GM18868 (cell line): Measurements from ENCODE around the gene ARHGAP27.

Experiments used
- ATAC-seq: cut with Tn5 transposase; IDR thresholded peaks from one replicate; pipeline ENCODE4 v1.9.1; 2021; ENCODE audit warnings: mild to moderate bottlenecking, moderate library complexity; ENCODE audit not compliant: unreplicated experiment

The ARHGAP27 gene

DNA sequence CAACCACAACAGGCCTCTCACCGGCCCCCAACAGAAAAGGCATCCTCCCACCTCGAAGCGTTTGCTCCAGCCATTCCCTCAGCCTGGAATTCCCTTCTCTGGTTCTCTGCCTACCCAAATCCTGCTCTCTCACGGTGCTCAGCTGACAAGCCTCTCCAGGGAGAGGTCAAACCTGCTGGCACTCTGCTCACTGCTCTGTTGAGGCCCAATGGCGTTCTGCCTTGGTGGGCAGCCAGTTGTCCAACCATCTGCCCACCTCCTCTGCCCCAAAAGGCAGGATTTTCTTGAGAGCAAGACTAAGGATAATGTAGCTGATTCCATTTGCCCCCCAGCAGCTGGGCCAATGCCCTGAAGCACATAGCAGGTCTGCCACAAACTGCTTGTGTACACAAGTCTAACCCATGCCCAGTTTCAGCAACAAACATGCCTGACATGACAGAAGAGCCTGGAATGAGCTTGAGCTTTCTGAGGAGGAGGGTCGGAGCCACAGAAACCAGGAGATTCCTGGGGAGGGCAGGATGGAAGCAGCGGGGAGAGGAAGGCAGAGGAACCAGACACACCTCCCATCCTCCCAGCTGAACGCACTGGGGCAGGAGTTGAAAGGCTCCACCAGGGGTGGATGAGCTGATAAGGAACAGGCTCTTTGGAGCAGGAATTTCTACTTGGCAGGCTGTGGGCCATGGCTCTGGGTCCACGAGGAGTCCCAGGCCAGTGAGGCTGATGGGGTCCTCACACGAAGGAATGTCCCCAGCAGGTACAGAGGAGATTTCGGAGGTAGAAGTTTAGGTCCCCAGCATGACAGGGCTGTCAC lies 23.9 kb downstream of the ARHGAP27 start:
- ATAC-seq, result no peak

DNA sequence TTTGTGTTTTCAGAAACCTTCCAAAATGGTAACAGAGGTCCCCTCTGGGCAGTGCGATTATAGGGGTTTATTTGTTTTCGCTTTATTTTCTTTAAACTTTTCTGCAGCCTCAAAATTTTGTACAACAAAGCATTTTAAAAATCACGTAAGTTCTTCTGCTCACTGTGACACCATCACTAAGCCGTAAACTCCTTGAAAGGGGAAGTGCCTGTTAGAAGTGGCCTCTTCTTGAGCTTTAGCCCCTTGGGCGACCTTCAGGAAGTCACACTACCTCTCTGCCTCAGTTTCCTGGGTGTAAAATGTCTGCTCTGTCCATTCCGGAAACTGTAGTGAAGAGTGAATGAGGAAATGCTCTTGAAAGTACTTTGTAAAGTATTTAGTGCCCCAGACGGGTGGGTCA lies 26.6 kb downstream of the ARHGAP27 start:
- no peak for ATAC-seq

DNA sequence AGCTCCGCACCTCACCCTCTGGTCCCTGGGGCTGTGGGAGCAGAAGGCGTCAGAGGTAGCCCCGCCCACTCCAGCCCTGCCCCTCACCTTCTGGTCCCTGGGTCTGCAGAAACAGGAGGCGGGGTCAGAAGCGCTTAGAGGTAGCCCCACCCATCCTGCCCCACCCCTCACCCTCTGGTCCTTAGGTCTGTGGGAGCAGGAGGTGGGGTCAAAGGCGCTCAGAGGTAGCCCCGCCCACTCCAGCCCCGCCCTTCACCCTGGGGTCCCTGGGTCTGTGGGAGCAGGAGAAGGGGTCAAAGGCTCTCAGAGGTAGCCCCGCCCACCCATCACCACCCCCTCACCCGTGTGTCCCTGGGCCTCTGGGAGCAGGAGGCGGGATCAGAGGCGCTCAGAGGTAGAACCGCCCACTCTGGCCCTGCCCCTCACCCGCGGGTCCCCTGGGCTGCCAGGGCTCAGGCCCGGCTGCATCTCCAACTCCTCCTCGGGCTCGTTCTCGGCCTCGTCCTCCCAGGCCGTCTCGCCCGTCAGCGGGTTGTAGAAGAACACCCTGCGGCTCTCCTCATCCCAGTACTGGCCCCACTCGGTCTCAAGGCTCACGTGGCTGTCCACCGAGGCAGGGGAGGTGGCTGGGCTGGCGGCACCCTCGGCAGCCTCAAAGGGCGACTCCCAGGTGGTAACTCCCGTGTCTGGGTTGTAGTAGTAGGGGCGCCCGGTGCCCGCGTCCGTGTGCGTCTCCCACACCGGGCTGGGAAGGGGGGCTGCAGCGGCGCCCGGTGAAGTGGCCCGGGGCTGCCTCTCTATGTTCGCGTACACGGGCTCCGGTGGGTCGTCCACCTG lies 27.2 kb downstream of the ARHGAP27 start:
- no peak for ATAC-seq

DNA sequence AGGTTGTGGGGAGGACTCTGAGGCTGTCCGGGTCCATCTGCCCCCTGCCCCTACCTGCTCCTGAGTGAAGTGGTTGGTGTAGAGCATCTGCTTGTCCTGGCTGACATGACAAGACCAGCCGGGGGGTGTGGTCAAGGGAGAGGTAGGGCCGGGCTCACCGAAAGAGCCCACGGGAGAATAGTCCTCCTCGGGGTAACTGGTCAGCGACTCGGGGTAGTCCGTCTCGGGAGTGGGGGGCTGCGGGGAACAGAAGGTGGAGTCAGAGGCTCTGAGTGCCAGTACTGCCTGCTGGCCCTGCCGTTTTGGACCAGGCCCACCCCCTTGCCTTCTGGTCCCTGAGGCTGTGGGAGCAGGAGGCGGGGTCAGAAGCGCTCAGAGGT lies 27.8 kb downstream of the ARHGAP27 start:
- ATAC-seq, result no peak

GRCh38 chr17:45403906-45404490 lies 28.7 kb downstream of the ARHGAP27 start:
- no peak for ATAC-seq

- no peak for ATAC-seq
Observed at GRCh38 chr17:45402916-45403315, 29.8 kb downstream of the ARHGAP27 start.

DNA sequence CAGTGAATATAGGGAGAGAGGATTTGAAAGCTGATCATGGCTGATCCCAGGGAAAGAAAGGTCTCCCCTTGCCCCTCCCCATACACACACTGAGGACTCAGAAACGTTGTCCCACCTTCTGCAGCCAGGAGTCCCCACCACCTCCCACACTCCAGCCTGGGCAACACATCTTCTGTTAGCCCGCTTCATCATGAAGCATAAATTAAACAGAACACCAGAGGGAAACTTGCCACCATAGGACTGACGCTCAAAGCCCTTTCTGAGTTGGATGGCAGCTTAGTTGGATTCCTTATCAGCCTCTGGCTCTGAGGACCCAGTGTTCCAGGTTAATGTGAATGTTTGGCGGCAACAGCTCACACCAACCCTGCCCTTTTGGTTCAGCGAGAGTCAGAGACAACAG lies 33.9 kb downstream of the ARHGAP27 start:
- no peak for ATAC-seq

- ATAC-seq, result no peak
Observed at GRCh38 chr17:45397796-45398195, 34.9 kb downstream of the ARHGAP27 start.

GRCh38 chr17:45396496-45397205 lies 36.0 kb downstream of the ARHGAP27 start:
- ATAC-seq, result no peak

DNA sequence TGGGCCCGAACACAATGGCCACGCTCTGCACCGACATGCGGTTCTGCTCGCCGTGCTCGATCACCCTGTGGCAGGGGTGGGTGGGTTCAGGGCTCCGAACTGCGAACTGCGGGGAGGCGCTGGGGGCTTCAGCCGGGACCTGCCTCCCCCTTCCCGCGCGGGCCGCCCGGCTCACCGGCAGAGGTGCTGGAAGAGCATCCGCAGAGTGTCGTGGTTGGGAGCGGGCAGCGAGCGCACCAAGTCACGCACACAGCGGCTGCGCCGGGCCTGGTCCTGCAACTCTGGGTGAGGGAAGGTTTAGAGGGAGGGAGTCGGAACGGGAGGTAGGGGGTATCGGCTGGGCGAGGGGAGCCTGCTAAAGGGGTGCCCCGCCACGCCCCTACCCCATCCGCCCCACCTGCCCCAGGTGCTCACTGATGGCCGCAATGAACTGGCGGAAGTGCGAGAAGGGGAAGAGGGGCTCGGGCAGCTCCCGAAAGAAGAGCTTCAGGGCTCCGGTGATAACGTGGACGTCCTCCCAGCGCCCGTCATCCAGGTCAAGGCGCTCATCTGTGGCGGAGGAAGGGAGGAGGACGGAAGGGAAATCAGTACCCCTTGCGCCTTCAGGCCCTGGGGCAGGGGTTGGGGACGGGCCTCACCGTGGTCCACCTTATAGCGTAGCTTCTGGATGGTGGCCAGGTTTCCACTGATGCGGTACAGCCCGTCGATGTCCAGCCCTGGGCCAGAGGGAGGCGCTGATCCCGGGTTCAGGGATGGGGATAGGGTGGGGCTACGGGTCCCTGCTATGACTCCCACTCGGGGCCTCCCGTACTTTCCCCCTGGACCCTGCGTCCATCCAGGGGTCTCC lies 36.9 kb downstream of the ARHGAP27 start:
- ATAC-seq, result no peak

- ATAC-seq, result no peak
Observed at GRCh38 chr17:45394913-45395568, 37.6 kb downstream of the ARHGAP27 start.

DNA sequence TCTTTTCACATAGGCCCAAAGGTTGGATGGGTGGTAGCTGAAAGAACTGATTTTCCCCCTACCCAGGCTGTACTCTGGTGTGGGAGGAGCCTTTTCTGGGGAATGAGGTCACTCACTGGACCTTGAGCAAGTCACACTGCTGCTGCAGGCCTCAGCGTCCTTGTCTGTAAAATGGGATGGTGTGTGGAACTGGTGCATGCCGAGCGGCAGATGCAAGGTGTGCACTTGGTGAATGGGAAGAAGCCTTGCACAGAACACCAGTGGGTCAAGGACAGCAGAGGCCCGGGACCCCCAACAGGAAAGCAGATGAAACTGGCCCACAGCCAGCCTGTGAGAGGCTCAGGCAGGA lies 38.1 kb downstream of the ARHGAP27 start:
- ATAC-seq, result no peak

GRCh38 chr17:45394091-45394490 lies 38.6 kb downstream of the ARHGAP27 start:
- no peak for ATAC-seq

DNA sequence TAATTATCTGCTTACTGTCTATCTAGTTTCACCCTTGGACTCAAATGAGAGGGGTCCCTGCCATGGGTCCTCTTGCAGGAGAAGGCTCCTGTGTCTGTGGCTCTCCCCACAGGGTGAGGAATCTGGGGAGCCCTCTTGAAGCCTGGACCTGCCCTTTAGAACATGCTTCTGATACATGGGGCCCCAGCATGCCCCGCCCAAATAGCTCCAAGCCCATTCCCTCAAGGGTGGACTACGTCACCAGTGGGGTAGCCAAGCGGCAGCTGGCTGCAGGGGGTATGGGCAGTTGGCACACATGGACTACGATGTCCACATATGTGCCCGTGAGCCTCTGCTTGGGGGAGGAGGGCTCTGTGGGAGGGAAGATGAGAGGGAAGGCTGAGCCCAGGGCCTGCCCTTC lies 39.3 kb downstream of the ARHGAP27 start:
- ATAC-seq, result no peak

- no peak for ATAC-seq
Observed at GRCh38 chr17:45391918-45392317, 40.8 kb downstream of the ARHGAP27 start.

DNA sequence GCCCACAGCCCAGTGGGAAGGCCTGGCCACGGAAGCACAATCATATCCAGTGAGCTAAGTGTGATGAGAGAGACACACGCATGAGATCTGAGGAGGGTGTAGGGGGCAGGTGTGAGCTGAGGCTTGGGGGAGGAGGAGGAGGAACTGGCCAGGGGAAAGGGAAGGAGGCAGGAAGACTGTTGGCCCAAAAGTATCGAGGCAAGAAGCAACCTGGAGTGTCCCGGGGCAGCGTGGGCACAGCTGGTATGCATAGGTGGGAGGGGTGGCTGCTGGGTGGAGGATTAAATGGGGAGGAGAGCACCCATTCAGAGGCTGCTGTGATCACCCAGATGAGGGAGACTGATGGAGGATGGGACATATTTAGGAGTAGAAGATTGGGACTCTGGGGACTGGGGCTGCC lies 41.4 kb downstream of the ARHGAP27 start:
- ATAC-seq, result no peak

DNA sequence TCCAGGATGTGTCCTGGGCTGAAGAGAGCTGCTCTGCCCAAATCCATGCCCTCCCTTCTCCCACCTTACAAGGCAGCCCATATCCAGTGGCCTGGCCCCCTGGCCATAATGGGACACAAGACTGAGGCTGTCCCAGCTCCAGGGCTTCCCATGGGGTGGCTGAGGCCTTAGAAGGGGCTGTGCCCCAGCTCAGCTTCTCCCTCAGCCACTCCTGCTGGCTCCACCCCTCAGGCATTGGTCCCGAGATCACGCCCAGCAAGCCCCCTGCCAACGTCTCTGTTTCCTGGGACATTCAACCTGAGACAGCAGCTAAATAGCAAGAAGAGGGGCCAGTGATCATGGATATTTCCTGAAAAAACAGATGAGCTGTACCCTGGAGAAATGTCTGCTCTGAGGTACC lies 43.3 kb downstream of the ARHGAP27 start:
- no peak for ATAC-seq

- no peak for ATAC-seq
Observed at GRCh38 chr17:45388604-45389325, 43.9 kb downstream of the ARHGAP27 start.

DNA sequence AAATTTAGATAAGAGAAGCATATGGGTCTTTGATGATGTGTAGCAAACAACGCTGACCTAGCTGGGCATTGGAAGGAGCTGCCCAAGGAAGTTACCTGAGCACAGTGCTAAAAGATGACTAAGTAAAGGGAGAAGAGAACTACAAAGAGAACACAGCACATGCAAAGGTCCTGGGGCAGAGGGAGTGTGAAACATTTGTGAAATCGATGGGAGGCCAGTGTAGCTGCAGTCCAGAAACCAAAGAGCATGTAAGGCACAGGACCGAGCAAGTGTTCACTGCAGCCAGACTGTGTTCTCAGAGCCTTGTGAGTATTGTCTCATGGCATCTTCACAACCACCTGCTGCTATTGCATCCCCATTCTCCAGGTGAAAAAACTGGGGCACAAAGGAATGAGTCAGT lies 44.9 kb downstream of the ARHGAP27 start:
- ATAC-seq, result no peak
